HG03280 (cell line): Measurements from ENCODE around the gene TXNDC16.

ENCODE experiments used
- ATAC-seq: cut with Tn5 transposase; IDR thresholded peaks from one replicate; pipeline ENCODE4 v1.9.1; 2021; ENCODE audit warnings: mild to moderate bottlenecking, moderate library complexity; ENCODE audit not compliant: unreplicated experiment

Gene TXNDC16

DNA sequence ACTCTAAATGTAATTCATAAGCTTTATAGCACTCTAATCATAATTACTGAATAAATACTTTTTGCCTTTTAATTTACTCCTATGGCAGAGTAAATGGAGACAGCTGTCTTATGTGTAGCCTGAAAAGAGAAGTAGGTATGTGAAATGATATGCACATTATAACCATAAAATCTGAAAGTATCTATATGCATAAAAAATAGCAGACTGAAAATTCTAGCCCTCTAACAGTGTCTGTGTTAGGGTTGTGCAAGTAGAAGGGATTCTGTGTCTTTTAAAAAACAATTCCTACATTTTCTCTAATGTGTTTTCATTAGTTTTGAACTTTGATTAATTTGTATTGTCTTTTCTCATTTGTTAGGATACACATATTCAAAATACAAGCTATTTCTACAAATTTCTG lies 94.9 kb downstream of the TXNDC16 start:
- ATAC-seq, result no peak

DNA sequence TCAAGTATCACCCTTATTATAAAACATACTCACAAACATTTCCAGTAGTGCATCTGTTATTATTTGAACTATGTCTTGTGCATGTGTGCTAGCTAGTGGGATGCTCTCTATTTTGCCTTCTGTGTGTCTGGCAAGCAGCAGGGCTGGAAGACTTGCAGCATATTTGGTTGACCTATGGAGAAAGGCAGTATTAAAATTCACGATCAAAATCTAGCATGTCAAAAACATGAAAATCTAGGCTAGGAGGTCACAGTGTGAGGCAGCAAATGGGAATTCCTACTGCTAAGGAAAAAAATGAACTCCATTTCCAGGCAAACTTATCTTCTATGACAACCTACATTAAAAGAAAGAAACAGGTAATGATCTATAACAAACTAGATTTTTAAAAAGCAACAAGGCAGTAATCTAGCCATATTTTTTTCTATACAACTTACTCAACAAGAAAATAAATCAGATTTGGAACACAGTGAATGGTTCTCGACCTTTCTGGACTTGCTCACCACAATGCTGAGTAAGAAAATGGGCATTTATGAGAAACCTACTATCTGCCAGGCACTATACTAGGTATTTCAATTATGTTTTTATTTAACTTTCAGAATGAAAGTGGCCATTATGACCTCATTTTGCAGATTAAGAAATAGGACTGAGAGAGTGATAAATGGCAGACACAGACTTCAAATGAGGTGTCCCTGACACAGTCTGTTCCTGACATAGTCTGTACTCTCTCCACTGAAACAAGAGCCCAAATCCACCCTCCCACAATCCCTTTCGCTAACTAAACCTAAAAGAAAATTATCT lies 96.8 kb downstream of the TXNDC16 start:
- no peak for ATAC-seq

DNA sequence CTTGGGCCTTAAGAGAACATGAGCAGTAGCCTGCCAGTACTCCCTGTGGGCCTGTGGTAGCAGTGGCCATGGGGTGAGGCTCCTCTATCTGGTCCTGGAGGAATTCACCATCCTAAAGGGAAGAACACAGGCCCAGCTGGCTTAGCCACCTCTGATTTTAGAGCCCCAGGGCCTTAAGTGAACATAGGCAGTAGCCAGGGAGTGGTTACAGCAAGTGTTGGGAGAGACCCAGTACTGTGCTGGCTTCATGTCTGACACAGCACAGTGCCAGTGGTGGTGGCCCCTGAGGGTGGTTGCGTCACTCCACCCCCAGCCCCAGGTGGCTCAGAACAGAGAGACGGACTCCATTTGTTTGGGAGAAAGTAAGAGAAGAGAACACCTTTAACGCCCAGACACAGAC lies 105.1 kb downstream of the TXNDC16 start:
- ATAC-seq, result no peak

DNA sequence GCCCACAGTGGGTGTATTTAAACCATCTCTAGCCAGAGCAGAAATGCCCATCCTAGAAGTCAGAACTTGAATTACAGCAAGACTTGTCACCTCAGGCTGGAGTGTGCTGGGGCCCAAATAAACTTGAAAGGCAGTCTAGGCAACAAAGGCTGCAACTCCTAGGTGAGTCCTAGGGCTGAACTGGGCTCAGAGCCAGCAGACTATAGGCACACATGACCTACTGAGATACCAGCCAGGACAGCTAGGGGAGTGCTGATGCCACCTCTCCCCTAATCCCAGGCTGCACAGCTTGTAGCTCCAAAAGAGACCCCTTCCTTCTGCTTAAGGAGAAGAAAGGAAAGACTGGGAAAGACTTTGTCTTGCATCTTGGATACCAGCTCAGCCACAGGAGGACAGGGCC lies 106.0 kb downstream of the TXNDC16 start:
- ATAC-seq, result no peak

DNA sequence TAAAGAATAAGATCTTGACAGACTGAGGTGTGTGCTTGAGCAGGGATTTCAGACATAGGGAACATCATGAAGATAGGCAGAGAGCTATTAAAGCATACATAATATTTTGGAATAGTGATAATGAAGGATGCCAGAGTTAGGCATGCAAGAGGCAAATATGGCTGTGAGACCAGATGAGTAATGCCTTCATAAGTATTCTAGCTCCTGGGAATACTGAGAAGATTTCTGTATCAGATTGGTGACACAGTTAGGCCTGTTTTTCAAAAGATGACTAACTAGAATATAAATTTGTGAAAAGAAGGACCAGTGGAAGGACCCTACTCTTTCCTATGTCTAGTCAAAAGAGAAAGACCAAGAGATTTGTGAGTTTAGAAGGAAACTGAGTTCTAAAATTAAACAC lies 108.8 kb downstream of the TXNDC16 start:
- ATAC-seq, result no peak

DNA sequence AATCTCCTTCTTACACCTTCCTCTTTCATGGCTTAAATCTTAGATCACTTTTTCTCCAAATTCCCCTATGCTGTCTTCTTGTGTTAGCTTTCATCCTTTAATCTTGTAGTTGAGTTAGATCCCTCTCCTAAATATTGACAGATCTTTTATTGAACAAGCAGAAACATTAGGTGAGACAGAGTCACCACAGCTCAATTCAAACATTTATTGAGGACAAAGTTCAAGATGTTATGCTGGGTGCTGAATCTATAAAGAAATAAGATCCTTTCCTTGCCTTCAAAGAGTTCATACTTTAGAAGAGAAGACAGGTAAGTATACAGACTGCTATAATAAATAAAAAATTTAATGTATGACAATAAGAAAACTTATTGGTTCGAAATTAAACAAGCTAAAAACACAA lies 109.7 kb downstream of the TXNDC16 start:
- no peak for ATAC-seq

DNA sequence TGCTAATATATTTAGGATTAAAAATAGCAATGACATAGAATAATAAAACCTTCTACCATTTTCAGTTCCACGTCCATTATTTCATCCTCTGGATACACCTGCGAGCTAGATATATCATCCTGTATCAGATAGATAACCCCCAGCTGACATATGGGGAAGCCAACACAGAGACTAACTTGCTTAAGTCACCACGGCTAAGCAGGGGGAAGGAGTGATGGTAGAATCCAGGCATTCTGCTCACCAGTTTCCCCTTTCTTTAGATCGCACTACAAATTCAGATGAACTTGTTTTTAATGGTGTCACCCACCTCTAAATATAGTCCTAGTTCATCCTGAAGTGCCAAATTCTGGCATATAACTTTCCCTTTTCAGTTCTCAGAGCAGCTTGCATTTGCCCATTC lies 110.1 kb downstream of the TXNDC16 start:
- no peak for ATAC-seq

DNA sequence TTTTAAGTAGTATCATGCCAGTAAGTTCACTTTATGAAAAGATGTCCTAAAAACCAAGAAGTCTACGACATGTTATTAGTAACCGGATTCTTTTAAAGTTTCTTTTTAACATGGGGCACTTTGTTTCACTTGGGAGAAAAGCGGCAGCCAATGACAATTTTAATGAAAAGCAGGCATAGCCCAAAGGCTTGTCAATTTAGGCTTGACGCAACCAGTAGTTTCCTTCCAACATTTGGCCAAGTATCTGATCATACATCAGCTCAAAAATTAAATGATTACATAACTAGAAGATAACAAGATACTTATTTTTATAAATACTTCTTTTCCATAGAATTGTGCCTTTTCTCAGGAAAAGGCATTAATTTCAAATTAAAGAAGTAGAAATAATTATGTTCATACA lies 112.8 kb downstream of the TXNDC16 start:
- no peak for ATAC-seq

DNA sequence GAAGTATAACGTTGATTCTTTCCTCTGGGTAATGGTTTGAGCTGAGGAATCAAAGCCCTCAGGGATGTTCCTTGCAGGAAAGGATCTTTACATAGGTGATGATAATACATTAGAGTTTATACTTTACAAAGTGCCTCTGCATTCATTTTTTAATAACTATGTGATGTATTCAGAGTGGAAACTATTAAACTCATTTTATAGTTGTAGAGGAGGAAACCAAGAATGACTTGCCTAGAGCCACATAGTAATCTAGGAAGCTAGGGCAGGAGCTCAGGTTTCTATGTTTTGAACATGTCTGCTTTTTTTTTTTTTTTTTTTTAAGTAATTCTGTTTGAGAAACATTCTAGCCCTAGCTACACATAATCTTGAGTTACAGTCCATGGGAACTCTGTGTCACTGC lies 117.3 kb downstream of the TXNDC16 start:
- no peak for ATAC-seq

DNA sequence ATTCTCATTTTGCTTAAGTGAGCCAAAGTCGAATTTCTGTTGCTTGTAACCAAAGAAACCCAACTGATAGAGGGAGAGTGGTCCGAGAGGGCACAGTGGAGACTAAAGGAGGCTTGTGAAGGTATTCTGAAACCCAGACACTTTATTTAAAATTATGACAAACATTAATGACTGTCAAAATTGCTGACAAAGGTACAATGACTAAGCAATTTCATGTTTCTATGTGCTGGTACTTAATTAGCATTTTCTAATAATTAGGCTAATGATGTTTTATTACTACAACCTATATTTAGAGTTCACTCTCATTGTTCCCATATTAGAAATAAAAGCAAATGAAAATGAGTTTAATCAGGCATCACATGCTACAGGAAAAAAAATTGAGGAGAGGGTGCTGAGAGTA lies 121.8 kb downstream of the TXNDC16 start:
- no peak for ATAC-seq

DNA sequence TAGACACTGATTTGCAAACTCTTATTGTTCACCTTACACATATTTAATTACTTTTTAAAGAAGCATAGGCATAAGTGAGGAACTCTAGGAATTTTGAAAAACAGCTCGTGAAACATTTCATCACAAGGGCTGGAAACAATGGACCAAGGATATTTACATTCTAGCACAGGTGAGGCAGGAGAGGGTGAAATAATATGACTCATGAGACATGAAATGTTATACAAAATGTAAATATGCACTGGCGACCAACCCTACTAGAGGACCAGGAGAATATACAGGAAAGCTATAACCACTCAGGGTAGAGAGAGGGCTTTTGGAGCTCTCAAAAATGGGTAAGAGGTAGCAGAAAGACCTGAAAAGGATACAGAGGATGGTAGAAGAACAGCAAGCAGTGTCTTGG lies 122.9 kb downstream of the TXNDC16 start:
- no peak for ATAC-seq

DNA sequence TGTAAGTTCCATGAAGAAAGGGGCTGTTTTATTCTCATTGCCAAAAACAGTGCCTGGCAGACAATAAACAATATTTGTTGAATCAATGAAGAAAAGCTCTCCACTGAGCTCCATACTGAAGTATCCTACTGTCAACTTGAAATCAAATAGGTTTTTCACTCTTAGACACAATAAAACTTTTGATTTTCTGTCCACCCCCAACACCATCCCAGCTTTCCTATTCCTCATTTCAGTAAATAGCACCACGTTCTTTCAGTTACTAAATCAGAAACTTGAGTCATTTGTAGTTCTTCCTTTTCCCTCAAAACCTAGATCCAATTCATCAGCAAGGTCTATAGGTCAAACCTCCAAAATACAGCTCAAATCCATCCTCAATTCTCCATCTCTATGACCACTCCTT lies 124.8 kb downstream of the TXNDC16 start:
- no peak for ATAC-seq

DNA sequence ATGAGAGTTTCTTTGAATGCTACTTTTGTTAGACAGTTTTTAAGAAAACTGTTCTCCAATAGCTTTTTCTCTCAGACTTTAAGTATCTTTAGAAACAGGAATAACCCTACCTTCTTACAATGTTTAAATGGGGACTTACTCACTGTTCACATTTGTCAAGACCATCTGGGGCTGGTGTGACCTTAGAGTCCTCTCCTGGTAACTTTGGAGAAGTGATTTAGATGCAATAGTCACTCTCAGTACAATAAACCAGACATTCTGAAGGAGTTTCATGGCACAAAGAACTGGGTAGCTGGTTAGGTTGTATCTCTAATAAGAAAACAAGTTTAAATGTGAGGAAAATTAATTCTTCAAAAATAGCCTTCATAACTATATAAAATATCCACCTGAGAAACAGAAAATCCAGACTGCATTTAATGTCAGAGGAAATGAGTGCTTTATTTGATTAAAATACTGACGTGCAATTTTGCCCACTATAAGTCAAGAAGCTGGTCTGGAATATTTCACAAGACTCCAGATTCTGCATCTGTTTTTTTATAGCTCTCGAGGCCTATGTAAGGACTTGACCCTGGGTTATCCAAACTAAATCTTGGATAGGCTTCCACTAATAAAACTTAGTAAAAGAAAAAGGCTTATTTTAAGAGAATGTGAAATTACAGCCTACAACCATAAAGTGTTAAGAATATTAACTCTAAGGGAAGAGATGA lies 129.5 kb downstream of the TXNDC16 start:
- ATAC-seq, result no peak

DNA sequence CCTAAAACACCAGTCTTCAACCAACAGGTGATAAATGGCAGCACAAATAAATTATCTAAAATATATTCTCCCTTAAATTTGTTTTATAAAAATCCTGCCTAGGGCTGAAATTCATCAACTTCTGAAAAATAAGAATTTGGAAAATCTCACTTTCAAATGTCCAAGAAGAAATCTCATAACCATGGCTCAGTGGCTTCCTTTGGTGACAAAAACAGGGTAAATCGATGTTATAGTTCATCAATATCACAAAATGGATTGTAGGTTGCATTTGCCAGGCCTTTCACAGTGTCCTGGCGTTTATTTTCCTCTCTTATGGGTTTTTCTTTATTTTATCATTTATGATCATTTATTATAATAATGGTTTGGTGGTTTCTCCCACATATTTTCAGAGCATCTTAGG lies 135.2 kb downstream of the TXNDC16 start:
- no peak for ATAC-seq

DNA sequence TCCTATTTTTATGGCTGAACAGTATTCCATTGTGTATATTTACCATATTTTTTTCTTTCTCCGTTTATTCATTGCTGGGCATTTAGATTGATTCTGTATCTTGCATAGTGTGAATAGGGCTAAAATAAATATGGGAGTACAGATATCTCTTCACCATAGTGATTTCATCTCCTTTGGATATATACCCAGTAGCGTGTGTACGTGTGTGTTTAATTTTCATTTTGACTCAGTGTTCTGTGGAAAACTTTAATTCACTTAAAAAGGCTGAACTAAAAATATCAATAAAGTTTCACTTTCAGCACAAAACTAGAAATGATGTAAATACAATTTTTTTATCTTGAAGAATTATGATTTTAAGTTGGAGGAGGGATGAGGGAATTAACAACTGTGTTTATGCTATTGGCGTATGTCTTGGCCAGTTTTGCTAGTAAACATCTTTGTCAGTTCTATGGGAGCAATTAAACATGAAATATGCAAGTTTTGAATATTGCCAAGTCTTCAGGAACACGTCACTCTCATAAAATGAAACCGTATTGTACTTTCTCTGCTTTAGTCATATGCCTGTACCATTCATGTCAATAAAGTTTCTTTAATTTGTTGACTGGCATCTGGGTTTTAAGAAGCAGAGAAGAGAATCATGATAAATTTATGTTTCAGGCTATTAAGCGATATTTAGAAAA lies 138.4 kb downstream of the TXNDC16 start:
- no peak for ATAC-seq

DNA sequence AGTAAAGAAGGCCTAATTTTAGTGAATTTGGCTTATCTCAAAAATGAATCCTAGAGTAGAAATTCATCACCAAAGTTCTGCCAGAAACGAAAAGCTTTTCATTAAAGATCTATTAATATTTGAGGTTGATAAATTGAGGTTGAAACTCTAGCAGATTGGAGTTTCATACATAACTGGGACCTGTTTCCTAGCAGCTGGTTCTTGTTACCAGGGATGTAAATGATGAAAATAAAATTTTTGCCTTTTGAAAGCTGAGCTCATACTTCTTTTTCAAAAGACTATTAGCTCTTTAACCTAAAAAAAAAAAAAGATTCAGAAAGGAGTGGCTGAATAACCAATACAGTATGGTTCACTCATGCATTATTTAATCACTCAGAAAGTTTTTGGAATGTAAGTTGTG lies 139.9 kb downstream of the TXNDC16 start:
- no peak for ATAC-seq

DNA sequence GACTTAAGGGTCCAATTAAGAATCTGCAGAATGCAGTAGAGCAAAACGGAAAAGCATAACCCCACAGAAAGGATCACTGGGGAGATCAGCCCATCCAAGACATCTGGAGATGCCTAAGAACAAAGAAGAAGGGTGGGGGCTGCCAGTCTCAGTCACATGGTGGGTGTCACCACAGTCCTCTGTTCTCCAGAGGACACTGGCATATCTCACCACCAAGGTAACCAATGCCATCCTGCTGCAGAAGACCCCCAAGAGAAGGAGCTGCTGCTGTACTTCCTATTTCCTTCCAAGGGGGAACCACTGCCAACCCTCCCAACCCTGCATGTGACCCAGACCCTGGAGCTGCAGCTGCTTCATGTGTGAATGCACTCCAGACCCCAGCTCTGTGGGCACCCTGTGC lies 147.0 kb downstream of the TXNDC16 start:
- ATAC-seq, result no peak

DNA sequence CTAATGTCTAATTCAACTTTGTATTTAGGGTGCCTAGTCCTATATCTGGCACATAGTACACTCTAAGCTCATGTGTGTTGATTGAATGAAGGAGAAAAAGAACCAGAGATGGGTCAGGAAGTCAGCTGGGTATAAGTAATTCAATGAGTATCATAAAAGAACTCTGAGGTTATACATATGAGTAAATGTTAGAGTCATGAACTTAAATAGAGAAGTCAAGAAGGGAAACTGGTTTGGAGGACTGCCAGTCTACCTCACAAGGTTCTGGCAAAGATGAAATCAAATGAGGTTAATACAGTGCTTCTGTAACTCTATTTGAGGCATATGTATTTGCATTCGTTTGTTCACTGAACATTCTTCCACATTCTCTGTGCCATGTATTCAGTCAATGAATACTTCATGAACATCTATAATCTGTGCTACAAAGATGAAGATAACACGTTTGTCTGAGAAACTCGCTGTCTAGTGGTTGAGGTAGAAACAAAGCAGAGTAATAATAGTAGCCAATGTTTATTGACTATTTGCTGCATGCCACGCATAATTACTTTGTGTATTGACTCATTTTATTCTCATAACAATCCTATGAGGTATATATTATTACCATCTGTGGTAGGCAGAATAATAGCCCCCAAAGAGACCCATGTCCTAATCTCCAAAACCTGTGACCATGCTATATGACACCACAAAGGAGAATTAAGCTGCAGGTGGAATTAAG lies 149.3 kb downstream of the TXNDC16 start:
- no peak for ATAC-seq

DNA sequence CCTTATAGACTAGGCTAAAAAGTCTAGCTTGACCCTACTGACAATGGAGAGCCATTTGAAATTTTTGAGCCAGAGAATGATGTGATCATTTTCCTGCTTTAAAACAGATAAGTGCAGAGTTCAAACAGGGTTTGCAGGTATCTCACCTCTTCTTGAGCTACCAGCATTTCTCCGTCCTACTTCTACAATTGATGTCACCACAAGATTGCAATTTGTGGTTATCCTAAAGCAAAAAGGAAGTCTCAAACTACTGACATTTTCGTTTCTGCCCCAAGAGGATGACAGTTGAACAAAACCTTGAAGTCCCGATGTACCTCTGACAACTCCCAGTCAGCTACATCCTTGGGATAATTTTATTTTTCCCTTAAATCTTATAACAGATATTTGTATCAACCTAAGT lies 151.5 kb downstream of the TXNDC16 start:
- ATAC-seq, result no peak

DNA sequence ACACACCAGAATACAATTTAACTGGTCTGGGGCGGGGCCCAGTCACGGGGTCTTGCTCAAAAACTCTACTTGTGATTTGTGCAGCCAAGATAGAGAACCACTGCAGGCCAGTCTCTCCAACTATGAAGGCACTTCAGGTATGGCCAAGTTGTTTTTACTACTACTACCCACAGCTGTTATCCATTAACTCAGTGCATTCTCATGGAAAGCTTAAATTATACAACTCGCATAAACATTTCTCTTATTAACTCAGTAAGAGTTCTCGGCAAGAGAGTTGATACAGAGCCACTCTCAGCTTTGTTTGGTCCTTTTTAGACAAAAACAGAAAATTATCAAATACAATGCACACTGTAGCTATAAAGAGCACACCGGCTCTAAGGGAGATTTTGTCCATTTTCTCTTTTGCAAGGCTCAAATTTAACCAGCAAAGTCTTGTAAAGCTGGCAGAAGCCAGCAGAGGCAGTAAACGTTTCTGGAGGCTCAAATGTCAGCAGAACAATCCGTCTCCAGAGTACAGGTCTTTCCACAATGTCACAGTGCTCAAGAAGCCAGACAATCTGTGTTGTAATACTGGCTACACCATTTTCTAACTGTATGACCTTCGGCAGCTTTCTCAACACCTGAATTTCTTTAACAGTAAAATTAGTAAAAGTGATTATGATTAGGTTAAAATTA lies 152.2 kb downstream of the TXNDC16 start:
- ATAC-seq, result no peak

DNA sequence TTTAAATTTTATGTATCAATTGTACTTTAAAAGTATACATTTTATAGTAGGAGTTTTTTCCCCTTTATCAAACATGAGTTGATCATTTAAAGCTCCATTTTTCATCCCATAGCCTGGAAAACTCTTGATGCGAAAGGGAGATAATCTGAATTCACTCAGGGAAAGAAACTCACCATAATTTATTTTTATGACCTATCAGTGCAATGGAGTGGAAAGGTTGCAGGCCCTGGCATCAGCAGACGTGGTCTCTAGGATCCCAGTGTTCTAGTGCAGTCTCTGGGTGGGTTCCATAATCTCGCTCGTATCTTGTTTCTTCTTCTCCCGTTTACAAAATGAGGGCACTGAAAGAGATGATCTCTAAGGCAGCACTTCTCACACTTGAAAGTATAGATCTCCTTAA lies 153.2 kb downstream of the TXNDC16 start:
- ATAC-seq, result no peak
